SH-SY5Y (cell line): ENCODE measurements around the gene ZNF14.

ENCODE experiments used
- GATA2 ChIP-seq: IDR thresholded peaks from 2 replicates; pipeline ENCODE4 v1.6.1; 2011; ENCODE audit warnings: mild to moderate bottlenecking, low read depth, low read length
- GATA3 ChIP-seq: IDR thresholded peaks from 2 replicates; pipeline ENCODE4 v1.6.1; 2011; ENCODE audit warnings: low read depth, mild to moderate bottlenecking, low read length, moderate library complexity

The ZNF14 gene

GRCh38 chr19:19668230-19669012 lies 64.5 kb downstream of the ZNF14 start, which contains the start of gene ZNF101:
Gene ZNF101, plus strand, starts transcription at chr19:19668839. Its CDS starts 125 bp downstream, at chr19:19668964.
- TF ChIP-seq GATA2 (no peak), GATA3 (no peak)

- TF ChIP-seq GATA3 (no peak), GATA2 (no peak)
Measured at GRCh38 chr19:19663256-19664120, 69.4 kb downstream of the ZNF14 start, which contains the start of gene ATP13A1. Gene ATP13A1, minus strand, starts transcription at chr19:19663676. Its CDS starts 10 bp downstream, at chr19:19663666.

DNA sequence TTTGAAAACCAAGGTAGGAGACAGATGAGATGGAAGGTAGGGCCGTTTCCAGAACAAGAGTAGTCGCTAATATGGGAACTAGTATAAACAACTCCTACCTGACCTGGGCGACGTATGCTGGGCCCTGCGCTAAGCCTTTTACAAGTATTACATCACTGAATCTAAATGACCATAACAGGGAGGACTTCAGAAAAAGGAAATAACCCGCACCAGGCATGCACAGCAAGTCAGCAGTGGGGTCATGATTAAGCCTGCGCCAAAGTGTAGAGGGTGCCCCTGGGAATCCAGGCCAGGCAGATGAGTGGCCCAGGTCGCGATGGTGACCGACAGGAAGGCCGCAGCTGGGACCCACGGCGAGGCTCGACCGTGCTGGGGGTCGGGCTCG lies 70.0 kb downstream of the ZNF14 start:
- TF ChIP-seq GATA3 = no peak
- TF ChIP-seq GATA2 = no peak

DNA sequence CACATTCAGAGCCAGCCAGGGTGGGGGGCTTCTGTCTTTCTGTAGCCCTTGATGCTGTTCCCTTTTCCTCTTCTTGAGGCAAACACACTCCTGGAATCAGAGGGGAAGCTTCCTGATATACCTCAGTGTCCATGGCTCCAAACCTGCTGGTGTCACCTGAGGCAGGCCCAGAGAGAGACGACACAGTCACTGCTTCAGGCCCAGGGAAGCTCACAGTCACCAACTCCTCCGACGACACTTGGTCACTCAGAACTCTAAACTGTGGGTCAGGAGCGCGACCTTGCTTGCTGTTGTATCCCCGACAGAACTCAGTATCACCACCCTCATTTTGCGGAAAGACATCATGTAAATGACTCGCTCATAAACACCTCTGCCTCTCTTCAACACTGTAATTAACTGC lies 70.6 kb downstream of the ZNF14 start:
- TF ChIP-seq GATA2 (no peak), GATA3 (no peak)

DNA sequence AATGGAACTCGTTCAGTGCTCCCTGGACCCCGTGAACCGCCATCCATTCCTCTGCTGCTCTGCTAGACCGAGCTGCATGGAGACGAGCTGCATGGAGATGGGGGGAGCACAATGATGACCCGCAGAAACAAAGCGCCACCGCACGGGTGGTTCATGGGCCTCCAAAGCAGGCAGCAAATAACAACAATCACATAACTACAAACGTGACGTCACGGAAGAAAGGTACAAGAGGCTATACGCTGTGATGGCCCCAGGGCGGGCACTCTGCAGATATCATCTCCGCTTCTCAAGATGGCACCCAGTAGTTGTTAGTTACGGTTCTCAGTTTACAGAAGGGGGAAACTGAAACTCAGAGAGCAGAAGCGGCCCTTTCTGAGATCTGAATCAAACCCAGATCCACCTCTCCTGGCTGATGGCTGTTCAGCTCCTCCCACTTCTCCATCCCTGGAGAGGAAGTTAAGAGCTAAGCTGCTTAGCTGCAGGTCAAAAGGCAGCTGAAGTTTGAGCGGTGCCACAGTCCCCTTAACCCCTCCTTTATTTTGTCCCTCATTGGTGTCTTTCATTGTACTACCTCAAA lies 71.1 kb downstream of the ZNF14 start:
- TF ChIP-seq GATA3 = no peak
- TF ChIP-seq GATA2 = peak; percentile 47; the same call in 1 of the 2 replicates

GRCh38 chr19:19661141-19661674 lies 71.7 kb downstream of the ZNF14 start:
- TF ChIP-seq GATA2 (no peak), GATA3 (no peak)
